B cell (primary cell): ENCODE data around the gene CELSR3. TPM values are rescaled to one million over a fixed set of nuclear protein-coding genes. Genes with fewer than 3 reads are reported as not detected.

Experiments
- ATAC-seq: fragments of 200-7000 bp; cut with Tn5 transposase; one replicate; pipeline ENCODE4 v1.10.0; 2021; ENCODE audit warnings: low read depth, mild to moderate bottlenecking, moderate number of reproducible peaks, moderate library complexity
- CTCF ChIA-PET: fragments of 350-600 bp; sonication (Branson Sonifier 250); formaldehyde crosslinking; loops from one replicate; lab custom pipeline; 2021; ENCODE audit warnings: antibody characterized with exemption, inconsistent platforms; lab: Charles Lee
- POLR2A ChIA-PET: fragments of 350-600 bp; sonication (Branson Sonifier 250); formaldehyde crosslinking; loops from one replicate; lab custom pipeline; 2021; ENCODE audit warnings: antibody characterized with exemption; lab: Charles Lee
- DNase-seq: peaks from one replicate; pipeline ENCODE4 v3.0.0; 2013
- H2AFZ ChIP-seq: 2 replicates; pipeline ENCODE4 v1.6.1; 2012; ENCODE audit warnings: mild to moderate bottlenecking, low read depth, low read length; ENCODE audit not compliant: insufficient read depth, poor library complexity, severe bottlenecking
- H3K27ac ChIP-seq, 2 donors: 1 replicate in 1 of 2; 2 replicates in 1 of 2; pipeline ENCODE4 v1.5.1; 2012 to 2013; ENCODE audit warnings: low read length in 2 of 2, mild to moderate bottlenecking in 2 of 2, moderate library complexity in 1 of 2
- H3K27me3 ChIP-seq, 4 experiments: fragments of 200-600 bp in 1 of 4; sonication (generic) in 1 of 4; replicated peaks in 1 of 4; 1 replicate in 2 of 4; 2 replicates in 2 of 4; pipeline versions ENCODE4 v1.6.1 to v1.7.0; 2013 to 2016; ENCODE audit warnings: low read length in 3 of 4, mild to moderate bottlenecking in 2 of 4, mixed read lengths in 1 of 4, moderate library complexity in 1 of 4; ENCODE audit not compliant: insufficient read depth in 4 of 4, control insufficient read depth in 3 of 4; ENCODE audit errors: control extremely low read depth in 1 of 4
- H3K36me3 ChIP-seq, 2 experiments: replicated peaks in 1 of 2; 1 replicate in 1 of 2; 2 replicates in 1 of 2; pipeline versions ENCODE4 v1.6.1 to v1.7.1; 2013; ENCODE audit warnings: low read length in 1 of 2; ENCODE audit not compliant: insufficient read depth in 2 of 2, control insufficient read depth in 1 of 2; ENCODE audit errors: control extremely low read depth in 1 of 2, extremely low read depth in 1 of 2
- H3K4me1 ChIP-seq, 2 donors: fragments of 200-600 bp in 1 of 2; sonication (generic) in 1 of 2; 1 replicate in 1 of 2; 2 replicates in 1 of 2; pipeline versions ENCODE4 v1.5.1 to v1.6.1; 2013 to 2017; ENCODE audit warnings: low read length in 2 of 2; ENCODE audit not compliant: control insufficient read depth in 2 of 2, insufficient read depth in 2 of 2
- H3K4me2 ChIP-seq: replicated peaks from 2 replicates; pipeline ENCODE3; 2012; ENCODE audit warnings: mild to moderate bottlenecking, low read depth, low read length; ENCODE audit not compliant: poor library complexity, severe bottlenecking
- H3K4me3 ChIP-seq, 5 experiments: fragments of 200-600 bp in 1 of 5; sonication (generic) in 1 of 5; 1 replicate in 3 of 5; 2 replicates in 2 of 5; pipeline versions ENCODE4 v1.5.1 to v1.7.0; 2011 to 2016; ENCODE audit warnings: low read length in 4 of 5, mild to moderate bottlenecking in 4 of 5, low read depth in 2 of 5, control low read depth in 1 of 5, moderate library complexity in 1 of 5; ENCODE audit not compliant: insufficient read depth in 1 of 5; ENCODE audit errors: control extremely low read depth in 1 of 5, extremely low read depth in 1 of 5
- H3K79me2 ChIP-seq: fragments of 200-600 bp; sonication (generic); one replicate; pipeline ENCODE4 v1.6.0; 2016; ENCODE audit warnings: low read length; ENCODE audit not compliant: control insufficient read depth, insufficient read depth
- H3K9ac ChIP-seq: fragments of 200-600 bp; sonication (generic); 2 replicates; pipeline ENCODE4 v1.6.1; 2017; ENCODE audit warnings: mild to moderate bottlenecking, low read length, moderate library complexity
- H3K9me3 ChIP-seq, 3 donors: one replicate each; pipeline versions ENCODE4 v1.6.1 to v1.7.1; 2013; ENCODE audit warnings: low read length in 2 of 3; ENCODE audit not compliant: control insufficient read depth in 2 of 3, insufficient read depth in 1 of 3; ENCODE audit errors: control extremely low read depth in 1 of 3
- H4K20me1 ChIP-seq: 2 replicates; pipeline ENCODE4 v1.6.0; 2012; ENCODE audit warnings: mild to moderate bottlenecking, low read length; ENCODE audit not compliant: insufficient read depth, control insufficient read depth, poor library complexity, severe bottlenecking
- H3K27ac Mint-ChIP-seq: one replicate; pipeline ENCODE4 v1.8.0; 2021; ENCODE audit warnings: mixed read lengths
- H3K27me3 Mint-ChIP-seq: one replicate; pipeline ENCODE4 v1.8.0; 2021; ENCODE audit warnings: mixed read lengths
- H3K4me1 Mint-ChIP-seq: one replicate; pipeline ENCODE4 v1.8.0; 2021; ENCODE audit warnings: mixed read lengths
- H3K4me3 Mint-ChIP-seq: one replicate; pipeline ENCODE4 v1.8.0; 2021; ENCODE audit warnings: mixed read lengths
- H3K9me3 Mint-ChIP-seq: one replicate; pipeline ENCODE4 v1.8.0; 2022; ENCODE audit warnings: mixed read lengths; ENCODE audit not compliant: insufficient read depth
- EZH2 ChIP-seq: IDR thresholded peaks from 2 replicates; pipeline ENCODE4 v1.6.1; 2012; ENCODE audit warnings: borderline replicate concordance, low read depth, mild to moderate bottlenecking, moderate library complexity, low read length; ENCODE audit not compliant: insufficient read depth, poor library complexity, severe bottlenecking
- WGBS: methylation state at CpG from one replicate; pipeline ENCODE4 v1.1.5; 2013; ENCODE audit warnings: missing lambda C conversion rate; ENCODE audit not compliant: insufficient coverage; 5-methylcytosine and 5-hydroxymethylcytosine counted together
- intact Hi-C: fragments of 100-400 bp; cut with micrococcal nuclease; formaldehyde crosslinking; loops from one replicate; pipeline ENCODE4 v1.10.0; 2022
- polyA plus RNA-seq: library from polyadenylated mRNA; depleted of rRNA; stranded (reverse); fragments of >200 nt; gene quantifications from 2 replicates; pipeline ENCODE4 v1.2.3, GENCODE V29; 2012
- total RNA-seq, 2 donors: library from RNA; stranded (reverse); fragments of 120-200 nt in 1 of 2; gene quantifications; 1 replicate in 1 of 2; 2 replicates in 1 of 2; pipeline versions ENCODE4 v1.2.3 to v1.2.4, GENCODE V29; 2013 to 2022
- TF ChIP-seq, protein P1 (sequence below): fragments of 200-600 bp; IDR thresholded peaks from one replicate; pipeline ENCODE4 v1.8.0; 2022; ENCODE audit warnings: antibody characterized with exemption, mild to moderate bottlenecking

CELSR3 gene
- total and polyA plus RNA-seq, 2 donors (not counting 1 experiment from before 2014, with no cell fraction given), result 2.4 to 2.5 TPM

GRCh38 chr3:48621461-48621869 is 41.2 kb downstream of the CELSR3 start, which contains the start of gene TMEM89:
Gene TMEM89, minus strand, starts transcription at chr3:48621769. Its CDS starts 13 bp downstream, at chr3:48621756.
- no peaks in the 10 kb centered on the region for H3K4me1 Mint-ChIP-seq
- H3K4me1 ChIP-seq, result no peaks in the 10 kb centered on the region
- H3K9me3 ChIP-seq, result peaks cover 0 to 22% (median 16%) of the 10 kb centered on the region in 3 donors
- H3K27me3 Mint-ChIP-seq, result no peaks in the 10 kb centered on the region
- no peak within 1 kb of the TSS for H3K4me3 Mint-ChIP-seq
- CTCF ChIA-PET, result interaction anchor here (0.7 to 0.9 kb wide), 2 partner anchors 221 to 280 kb away, joined by 3 read pairs; no protein-coding TSS in a partner anchor
- no peak for ATAC-seq
- H3K79me2 ChIP-seq, result no peaks in the 10 kb centered on the region
- H3K9me3 Mint-ChIP-seq, result no peaks in the 10 kb centered on the region
- no peaks in the 10 kb centered on the region for H3K36me3 ChIP-seq
- H3K4me2 ChIP-seq, result no peak within 1 kb of the TSS
- DNase-seq, result no peak
- no peak within 1 kb of the TSS for H3K27ac ChIP-seq
- POLR2A ChIA-PET, result no interaction called here
- no peaks in the 10 kb centered on the region for H3K27me3 ChIP-seq
- H2AFZ ChIP-seq, result no peak within 1 kb of the TSS
- TF ChIP-seq EZH2, result no peak
- no peak within 1 kb of the TSS for H3K27ac Mint-ChIP-seq
- H4K20me1 ChIP-seq, result no peaks in the 10 kb centered on the region
- H3K4me3 ChIP-seq, result no peak within 1 kb of the TSS
- 97% methylated on average over 19 of the region's 19 CpGs for WGBS
- no peak within 1 kb of the TSS for H3K9ac ChIP-seq
- intact Hi-C loops, result no loop called here

DNA sequence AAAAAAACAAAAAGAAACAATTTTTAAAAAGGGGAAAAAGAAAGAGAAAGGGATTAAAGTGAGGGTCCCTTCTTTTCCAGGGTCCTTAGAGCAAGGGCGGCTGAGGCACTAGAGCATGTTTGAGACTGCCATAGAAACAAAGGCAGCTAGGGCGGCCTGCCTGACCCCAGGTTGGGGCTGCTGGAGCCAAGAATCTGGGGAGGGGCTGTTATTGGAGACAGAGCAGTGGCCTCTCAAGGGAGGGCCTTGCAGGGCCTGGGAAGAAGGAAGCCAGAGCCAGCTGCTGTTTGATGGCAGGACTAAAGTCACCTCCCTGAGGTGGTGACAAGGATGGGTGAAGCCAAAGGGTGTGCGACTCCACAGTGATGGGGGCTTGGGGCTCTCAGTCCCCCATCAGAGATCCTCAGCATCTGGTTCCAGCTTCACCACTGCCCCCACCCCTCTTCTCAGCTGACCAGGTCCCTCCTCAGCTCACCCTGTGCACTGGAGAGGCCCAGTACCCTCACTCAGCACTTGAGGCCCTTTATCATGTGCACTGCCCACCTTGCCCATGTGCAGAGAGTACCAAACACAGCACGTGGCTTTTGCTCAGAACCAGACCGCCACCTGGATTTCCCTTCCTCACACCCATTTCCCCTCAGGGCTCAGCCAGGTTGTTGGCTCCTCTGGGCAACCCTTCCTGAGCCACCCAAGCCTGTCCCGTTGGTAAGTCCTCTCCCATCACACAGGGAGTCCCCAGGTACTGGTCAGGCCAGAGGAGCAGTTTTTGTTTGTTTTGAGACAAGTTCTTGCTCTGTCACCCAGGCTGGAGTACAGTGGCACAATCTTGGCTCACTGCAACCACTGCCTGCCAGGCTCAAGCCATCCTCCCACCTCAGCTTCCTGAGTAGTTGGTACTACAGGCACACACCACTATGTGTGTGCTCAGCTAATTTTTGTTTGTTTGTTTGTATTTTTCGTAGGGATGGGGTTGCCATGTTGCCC is 42.9 kb downstream of the CELSR3 start:
- DNase-seq, result no peak
- Histone ChIP-seq H4K20me1 (no peaks in the 10 kb centered on the region), H3K4me3 (no peak overlapping the region), H3K36me3 (no peaks in the 10 kb centered on the region), H3K27me3 (no peaks in the 10 kb centered on the region), H3K4me1 (no peaks in the 10 kb centered on the region), H3K9ac (no peak overlapping the region), H3K79me2 (no peaks in the 10 kb centered on the region), H2AFZ (no peak overlapping the region), H3K9me3 (peaks cover 0 to 22% (median 16%) of the 10 kb centered on the region in 3 donors), H3K27ac (no peak overlapping the region), H3K4me2 (no peak overlapping the region)
- POLR2A ChIA-PET, result no interaction called here
- H3K4me3 Mint-ChIP-seq, result no peak overlapping the region
- H3K4me1 Mint-ChIP-seq, result no peaks in the 10 kb centered on the region
- WGBS, result 90% methylated on average over 6 of the region's 7 CpGs
- CTCF ChIA-PET, result no interaction called here
- no peak overlapping the region for H3K27ac Mint-ChIP-seq
- TF ChIP-seq, protein P1, sequence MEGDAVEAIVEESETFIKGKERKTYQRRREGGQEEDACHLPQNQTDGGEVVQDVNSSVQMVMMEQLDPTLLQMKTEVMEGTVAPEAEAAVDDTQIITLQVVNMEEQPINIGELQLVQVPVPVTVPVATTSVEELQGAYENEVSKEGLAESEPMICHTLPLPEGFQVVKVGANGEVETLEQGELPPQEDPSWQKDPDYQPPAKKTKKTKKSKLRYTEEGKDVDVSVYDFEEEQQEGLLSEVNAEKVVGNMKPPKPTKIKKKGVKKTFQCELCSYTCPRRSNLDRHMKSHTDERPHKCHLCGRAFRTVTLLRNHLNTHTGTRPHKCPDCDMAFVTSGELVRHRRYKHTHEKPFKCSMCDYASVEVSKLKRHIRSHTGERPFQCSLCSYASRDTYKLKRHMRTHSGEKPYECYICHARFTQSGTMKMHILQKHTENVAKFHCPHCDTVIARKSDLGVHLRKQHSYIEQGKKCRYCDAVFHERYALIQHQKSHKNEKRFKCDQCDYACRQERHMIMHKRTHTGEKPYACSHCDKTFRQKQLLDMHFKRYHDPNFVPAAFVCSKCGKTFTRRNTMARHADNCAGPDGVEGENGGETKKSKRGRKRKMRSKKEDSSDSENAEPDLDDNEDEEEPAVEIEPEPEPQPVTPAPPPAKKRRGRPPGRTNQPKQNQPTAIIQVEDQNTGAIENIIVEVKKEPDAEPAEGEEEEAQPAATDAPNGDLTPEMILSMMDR, result no peak
- no peak for TF ChIP-seq EZH2
- H3K9me3 Mint-ChIP-seq, result no peaks in the 10 kb centered on the region
- no peak for ATAC-seq
- intact Hi-C loops, result no loop called here
- no peaks in the 10 kb centered on the region for H3K27me3 Mint-ChIP-seq
